Subcutaneous adipose tissue (tissue), 4 donors: ENCODE results near the gene HAGH. TPM values are rescaled to one million over a fixed set of nuclear protein-coding genes. Genes with fewer than 3 reads are reported as not detected.

Experiments used
- total RNA-seq, 4 donors: library from RNA; depleted of rRNA; stranded (reverse); fragments of >200 nt; gene quantifications; one replicate each; pipeline ENCODE4 v1.1.0, GENCODE V29; 2016
- TF ChIP-seq, protein P1 (sequence below): fragments of 450-650 bp; IDR thresholded peaks from one replicate; pipeline ENCODE4 v1.5.1; 2016; ENCODE audit warnings: low read depth, mild to moderate bottlenecking, control low read depth, antibody characterized with exemption, moderate library complexity

Gene HAGH
- total RNA-seq, 4 donors from 2014 or later: 50.4 to 121 (median 108) TPM

- TF ChIP-seq, protein P1, sequence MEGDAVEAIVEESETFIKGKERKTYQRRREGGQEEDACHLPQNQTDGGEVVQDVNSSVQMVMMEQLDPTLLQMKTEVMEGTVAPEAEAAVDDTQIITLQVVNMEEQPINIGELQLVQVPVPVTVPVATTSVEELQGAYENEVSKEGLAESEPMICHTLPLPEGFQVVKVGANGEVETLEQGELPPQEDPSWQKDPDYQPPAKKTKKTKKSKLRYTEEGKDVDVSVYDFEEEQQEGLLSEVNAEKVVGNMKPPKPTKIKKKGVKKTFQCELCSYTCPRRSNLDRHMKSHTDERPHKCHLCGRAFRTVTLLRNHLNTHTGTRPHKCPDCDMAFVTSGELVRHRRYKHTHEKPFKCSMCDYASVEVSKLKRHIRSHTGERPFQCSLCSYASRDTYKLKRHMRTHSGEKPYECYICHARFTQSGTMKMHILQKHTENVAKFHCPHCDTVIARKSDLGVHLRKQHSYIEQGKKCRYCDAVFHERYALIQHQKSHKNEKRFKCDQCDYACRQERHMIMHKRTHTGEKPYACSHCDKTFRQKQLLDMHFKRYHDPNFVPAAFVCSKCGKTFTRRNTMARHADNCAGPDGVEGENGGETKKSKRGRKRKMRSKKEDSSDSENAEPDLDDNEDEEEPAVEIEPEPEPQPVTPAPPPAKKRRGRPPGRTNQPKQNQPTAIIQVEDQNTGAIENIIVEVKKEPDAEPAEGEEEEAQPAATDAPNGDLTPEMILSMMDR: no peak
Measured at GRCh38 chr16:1846416-1846815, 19.8 kb upstream of the HAGH start.

DNA sequence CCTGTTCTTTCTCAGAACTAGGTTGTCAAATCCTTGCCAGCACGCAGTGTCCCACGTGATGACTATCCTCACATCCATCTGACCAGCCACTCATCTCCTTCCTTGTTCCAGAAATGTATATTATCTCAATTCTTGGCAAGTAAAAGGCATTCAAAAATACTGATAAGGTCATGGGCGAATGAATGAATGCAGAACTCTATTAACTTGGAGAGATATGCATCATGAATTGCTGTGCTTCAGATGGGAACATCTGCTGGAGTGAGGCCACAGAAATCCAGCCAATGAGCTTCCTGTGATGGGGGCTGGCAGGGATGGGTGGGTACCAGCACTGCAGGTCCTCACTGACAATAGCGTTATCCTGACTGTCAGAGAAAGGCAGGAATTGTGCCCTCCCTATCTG is 19.4 kb upstream of the HAGH start:
- TF ChIP-seq, protein P1: no peak

- TF ChIP-seq, protein P1: no peak
Measured at GRCh38 chr16:1839554-1839953, 12.9 kb upstream of the HAGH start.

- TF ChIP-seq, protein P1: no peak
Measured at GRCh38 chr16:1834096-1834495, 7.5 kb upstream of the HAGH start.

DNA sequence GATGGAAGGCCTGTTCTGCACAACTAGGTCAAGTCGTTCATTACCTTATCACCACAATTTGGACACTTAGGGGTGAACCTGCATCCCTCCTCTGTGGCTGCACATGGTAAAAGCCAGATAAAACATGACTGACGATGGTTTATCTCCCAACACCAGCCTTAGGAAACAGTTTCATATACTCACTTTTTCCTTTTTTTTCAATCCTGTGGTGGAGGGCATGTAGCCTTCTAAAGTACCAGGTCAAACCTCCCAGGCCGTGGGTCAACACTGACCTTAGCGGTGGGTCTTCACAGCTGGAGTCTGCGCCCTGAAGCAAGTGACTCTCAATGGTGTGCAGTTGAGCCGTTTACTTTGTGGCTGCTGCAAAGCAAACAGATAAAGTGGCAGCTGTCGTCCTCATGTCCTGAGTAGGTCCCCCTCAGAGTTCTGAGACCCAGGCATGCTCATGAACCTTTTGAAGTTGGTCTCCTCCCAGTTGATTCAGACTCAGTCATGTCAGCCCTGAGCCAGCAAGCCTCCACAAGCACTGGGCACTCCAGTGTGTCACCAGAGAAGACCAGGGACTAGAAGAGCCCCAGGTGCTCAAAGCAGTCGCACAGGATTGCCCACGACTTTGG is 6.3 kb upstream of the HAGH start:
- TF ChIP-seq, protein P1: no peak

GRCh38 chr16:1831186-1832075 is 4.8 kb upstream of the HAGH start:
- TF ChIP-seq, protein P1: no peak

- TF ChIP-seq, protein P1: no peak
Measured at GRCh38 chr16:1830213-1830612, 3.6 kb upstream of the HAGH start.
